GM19397 (cell line): Measurements from ENCODE around the gene ZBTB7C.

Experiments used
- ATAC-seq: cut with Tn5 transposase; IDR thresholded peaks from one replicate; pipeline ENCODE4 v1.9.1; 2021; ENCODE audit warnings: mild to moderate bottlenecking, moderate library complexity; ENCODE audit not compliant: unreplicated experiment

The ZBTB7C gene

GRCh38 chr18:48011926-48012465 lies 397.2 kb downstream of the ZBTB7C start:
- no peak for ATAC-seq

GRCh38 chr18:48010264-48010663 lies 398.9 kb downstream of the ZBTB7C start:
- ATAC-seq: no peak

- ATAC-seq: no peak
These were observed 400.0 kb downstream of the ZBTB7C start for GRCh38 chr18:48009116-48009745.

GRCh38 chr18:48007955-48008701 lies 401.1 kb downstream of the ZBTB7C start:
- ATAC-seq: peak; percentile 86

- no peak for ATAC-seq
These were observed 401.8 kb downstream of the ZBTB7C start for GRCh38 chr18:48007381-48007780.

- ATAC-seq: no peak
These were observed 402.6 kb downstream of the ZBTB7C start for GRCh38 chr18:48006415-48007175.

GRCh38 chr18:48004577-48004976 lies 404.6 kb downstream of the ZBTB7C start:
- ATAC-seq: no peak

GRCh38 chr18:48003426-48004349 lies 405.5 kb downstream of the ZBTB7C start:
- no peak for ATAC-seq

- ATAC-seq: no peak
These were observed 406.2 kb downstream of the ZBTB7C start for GRCh38 chr18:48002933-48003365.

GRCh38 chr18:48000701-48001100 lies 408.5 kb downstream of the ZBTB7C start:
- no peak for ATAC-seq

GRCh38 chr18:47999801-48000248 lies 409.4 kb downstream of the ZBTB7C start:
- no peak for ATAC-seq

GRCh38 chr18:47997338-47997780 lies 411.8 kb downstream of the ZBTB7C start:
- no peak for ATAC-seq

- no peak for ATAC-seq
These were observed 413.1 kb downstream of the ZBTB7C start for GRCh38 chr18:47996091-47996541.

- ATAC-seq: no peak
These were observed 413.5 kb downstream of the ZBTB7C start for GRCh38 chr18:47995654-47996053.

- no peak for ATAC-seq
These were observed 415.8 kb downstream of the ZBTB7C start for GRCh38 chr18:47993409-47993808.

GRCh38 chr18:47992976-47993375 lies 416.2 kb downstream of the ZBTB7C start:
- ATAC-seq: no peak

- no peak for ATAC-seq
These were observed 416.9 kb downstream of the ZBTB7C start for GRCh38 chr18:47992266-47992665.

- no peak for ATAC-seq
These were observed 418.2 kb downstream of the ZBTB7C start for GRCh38 chr18:47990981-47991380.

- no peak for ATAC-seq
These were observed 421.8 kb downstream of the ZBTB7C start for GRCh38 chr18:47987388-47987699.
